ENCODE results near the gene NOL9. TPM values are rescaled to one million over a fixed set of nuclear protein-coding genes. Genes with fewer than 3 reads are reported as not detected.
"Not testable (repeated sequence)": the region's sequence is repeated elsewhere in the genome, so short reads cannot be mapped to it uniquely, and the experiment has no call there.

NOL9 gene
- total and polyA plus RNA-seq, 9 of the 15 experiments (the other 6 are each of a cell fraction or from before 2014, with no cell fraction given): 5.6 to 76.5 (median 47.3) TPM

GRCh38 chr1:6560267-6560666, 6.0 kb upstream of the NOL9 start:
- DNase-seq (ENCODE audit: extremely low read depth in 1 of 4, low spot score in 3 of 4) (no peak), ATAC-seq (no peak), FAIRE-seq (no peak)
- H4K20me1 ChIP-seq (replicated peaks; ENCODE audit: control insufficient read depth, insufficient read depth, low read length): no peaks in the 10 kb centered on the region
- no peaks in the 10 kb centered on the region; the same call in 1 of the 2 replicates for H3K9me3 ChIP-seq (replicated peaks; ENCODE audit: control insufficient read depth, insufficient read depth, low read depth, low read length)
- no peaks in the 10 kb centered on the region for H3K9me1 ChIP-seq (ENCODE audit: control insufficient read depth, insufficient read depth, low read length)
- H3K4me3 ChIP-seq: no peak overlapping the region
- H3K4me2 ChIP-seq (ENCODE audit: insufficient read depth, low read length): no peak overlapping the region
- H3K36me3 ChIP-seq (ENCODE audit: control insufficient read depth, insufficient read depth, low read length): no peaks in the 10 kb centered on the region
- in situ Hi-C loops (cut with MboI) (no loop called here), intact Hi-C loops (cut with micrococcal nuclease) (no loop called here)
- no peak for TF ChIP-seq TCF7 (IDR thresholded peaks at IDR 0.05; ENCODE audit: borderline replicate concordance)
- no peak for TF ChIP-seq LARP7 (IDR thresholded peaks at IDR 0.05)
- no peak for TF ChIP-seq POLR2AphosphoS2 (IDR thresholded peaks at IDR 0.05; ENCODE audit: low read length)
- TF ChIP-seq ZBTB11 (CRISPR knock-in tag; IDR thresholded peaks at IDR 0.05): no peak
- TF ChIP-seq DMBX1 (CRISPR knock-in tag; IDR thresholded peaks at IDR 0.05; ENCODE audit: borderline replicate concordance): no peak
- no peak for TF ChIP-seq ZFP30 (CRISPR knock-in tag; IDR thresholded peaks at IDR 0.05; ENCODE audit: borderline replicate concordance)
- no peak for TF ChIP-seq SNAPC5 (CRISPR knock-in tag; IDR thresholded peaks at IDR 0.05)
- TF ChIP-seq THRA (IDR thresholded peaks at IDR 0.05): no peak
- POLR2A ChIA-PET: interaction anchor here (1.2 kb wide), 1 partner anchor 38 kb away, joined by 3 read pairs; no protein-coding TSS in a partner anchor
- peaks cover 7 to 12% of the 10 kb centered on the region in 2 experiments; a peak in 4 of 5 replicates for H3K27me3 ChIP-seq (ENCODE audit: control insufficient read depth in 2 of 2, insufficient read depth in 2 of 2, low read length in 2 of 2)
- no peak overlapping the region for H3K27ac ChIP-seq (ENCODE audit: extremely low read depth, low read depth, low read length)
- BruUV-seq (replicated peaks): no TSS peak
- no peak overlapping the region for H3K9ac ChIP-seq (ENCODE audit: insufficient read depth in 1 of 2, low read depth in 2 of 2, low read length in 2 of 2)
- H3K4me1 ChIP-seq (replicated peaks in 1 of 2; ENCODE audit: control insufficient read depth in 2 of 2, insufficient read depth in 2 of 2, low read length in 2 of 2): peaks cover 3 to 12% of the 10 kb centered on the region in 2 experiments; a peak in 4 of 5 replicates
- H3K79me2 ChIP-seq (ENCODE audit: control insufficient read depth, insufficient read depth, low read length): no peaks in the 10 kb centered on the region
- CTCF ChIA-PET (ENCODE audit: low intra/inter-chr PET ratio): no interaction called here
- 64% methylated on average over 9 of the region's 9 CpGs for WGBS (ENCODE audit: insufficient coverage, low coverage, missing lambda C conversion rate)
- no peak overlapping the region for H2AFZ ChIP-seq (ENCODE audit: low read depth, low read length)

- H3K9me3 ChIP-seq (replicated peaks; ENCODE audit: control insufficient read depth, insufficient read depth, low read depth, low read length); H4K20me1 ChIP-seq (replicated peaks; ENCODE audit: control insufficient read depth, insufficient read depth, low read length); BruUV-seq (replicated peaks); H3K9ac ChIP-seq (ENCODE audit: insufficient read depth in 1 of 2, low read depth in 2 of 2, low read length in 2 of 2); H3K36me3 ChIP-seq (ENCODE audit: control insufficient read depth, insufficient read depth, low read length); ATAC-seq; H3K27me3 ChIP-seq (ENCODE audit: control insufficient read depth in 2 of 2, insufficient read depth in 2 of 2, low read length in 2 of 2); H3K27ac ChIP-seq (ENCODE audit: extremely low read depth, low read depth, low read length); H3K9me1 ChIP-seq (ENCODE audit: control insufficient read depth, insufficient read depth, low read length); H3K4me2 ChIP-seq (ENCODE audit: insufficient read depth, low read length); H3K79me2 ChIP-seq (ENCODE audit: control insufficient read depth, insufficient read depth, low read length); DNase-seq (ENCODE audit: extremely low read depth in 1 of 4, low spot score in 3 of 4); H3K4me3 ChIP-seq; H2AFZ ChIP-seq (ENCODE audit: low read depth, low read length); CTCF ChIA-PET (ENCODE audit: low intra/inter-chr PET ratio); intact Hi-C loops (cut with micrococcal nuclease); FAIRE-seq: not testable (repeated sequence)
- POLR2A ChIA-PET: interaction anchor here (0.6 to 1.7 kb wide), 3 partner anchors 17 to 52 kb away, joined by 3 read pairs; no protein-coding TSS in a partner anchor
- H3K4me1 ChIP-seq (replicated peaks in 1 of 2; ENCODE audit: control insufficient read depth in 2 of 2, insufficient read depth in 2 of 2, low read length in 2 of 2): peaks cover 11 to 19% of the 10 kb centered on the region in 2 experiments; a peak in 4 of 5 replicates
- 61% methylated on average over 11 of the region's 11 CpGs for WGBS (ENCODE audit: insufficient coverage, low coverage, missing lambda C conversion rate)
- in situ Hi-C loops (cut with MboI): loop anchor here (5.0 kb wide), 1 partner anchor 167 kb away; the partner anchor contains the start of gene ACOT7
These were observed 4.8 kb upstream of the NOL9 start for GRCh38 chr1:6559161-6559560.
